HFF-Myc (cell line): ENCODE measurements around the gene TTLL1.
A peak's percentile ranks its signal among the peaks of the same experiment; 100 is the strongest.

Source experiments
- DNase-seq: peaks from one replicate; pipeline ENCODE4 v3.0.0-alpha.2; 2011; ENCODE audit warnings: low read depth; ENCODE audit errors: extremely low read depth
- H3K4me3 ChIP-seq: replicated peaks from 2 replicates; pipeline ENCODE4 v1.5.1; 2011; ENCODE audit warnings: low read depth, mild to moderate bottlenecking, control low read depth, low read length
- TF ChIP-seq, protein P1 (sequence below): IDR thresholded peaks from 2 replicates; pipeline ENCODE4 v1.5.1; 2012; ENCODE audit warnings: mild to moderate bottlenecking, low read depth, low read length, control low read depth; ENCODE audit errors: missing control alignments

TTLL1 gene

DNA sequence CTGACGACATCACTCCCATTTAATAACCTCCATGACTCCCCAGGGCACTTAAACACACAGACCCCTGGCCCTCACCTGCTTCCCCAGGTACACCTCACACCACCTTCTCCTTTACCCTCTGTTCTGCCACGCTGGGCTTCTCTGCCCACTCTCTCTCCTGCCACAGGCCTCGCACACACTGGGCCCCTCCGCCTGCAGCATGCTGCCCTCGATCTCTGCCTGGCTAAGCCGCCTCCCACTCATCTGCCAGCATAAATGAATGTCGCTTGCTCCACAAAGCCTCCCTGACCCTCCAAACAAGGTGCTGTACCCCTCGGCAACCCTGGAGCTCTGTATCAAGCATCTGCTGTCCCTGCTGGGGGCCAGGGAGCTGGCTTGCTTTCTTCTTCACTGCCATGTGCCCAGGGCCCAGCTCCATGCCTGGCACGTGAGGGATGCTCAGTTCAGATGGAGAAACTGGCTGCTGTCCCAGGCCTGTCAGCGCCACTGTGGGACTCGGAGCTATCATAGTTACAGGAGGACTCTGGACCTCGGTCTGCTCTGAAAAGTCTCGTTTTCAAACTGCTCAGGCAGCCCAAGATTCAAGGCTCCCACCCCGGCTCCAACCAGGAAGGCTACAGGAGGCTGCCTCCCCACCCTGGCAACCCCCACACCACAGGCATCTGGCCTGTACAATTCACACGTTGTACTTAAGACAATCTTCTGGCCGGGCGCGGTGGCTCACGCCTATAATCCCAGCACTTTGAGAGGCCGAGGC lies 11.9 kb downstream of the TTLL1 start:
- H3K4me3 ChIP-seq = no peak overlapping the region
- DNase-seq = no peak
- TF ChIP-seq, protein P1, sequence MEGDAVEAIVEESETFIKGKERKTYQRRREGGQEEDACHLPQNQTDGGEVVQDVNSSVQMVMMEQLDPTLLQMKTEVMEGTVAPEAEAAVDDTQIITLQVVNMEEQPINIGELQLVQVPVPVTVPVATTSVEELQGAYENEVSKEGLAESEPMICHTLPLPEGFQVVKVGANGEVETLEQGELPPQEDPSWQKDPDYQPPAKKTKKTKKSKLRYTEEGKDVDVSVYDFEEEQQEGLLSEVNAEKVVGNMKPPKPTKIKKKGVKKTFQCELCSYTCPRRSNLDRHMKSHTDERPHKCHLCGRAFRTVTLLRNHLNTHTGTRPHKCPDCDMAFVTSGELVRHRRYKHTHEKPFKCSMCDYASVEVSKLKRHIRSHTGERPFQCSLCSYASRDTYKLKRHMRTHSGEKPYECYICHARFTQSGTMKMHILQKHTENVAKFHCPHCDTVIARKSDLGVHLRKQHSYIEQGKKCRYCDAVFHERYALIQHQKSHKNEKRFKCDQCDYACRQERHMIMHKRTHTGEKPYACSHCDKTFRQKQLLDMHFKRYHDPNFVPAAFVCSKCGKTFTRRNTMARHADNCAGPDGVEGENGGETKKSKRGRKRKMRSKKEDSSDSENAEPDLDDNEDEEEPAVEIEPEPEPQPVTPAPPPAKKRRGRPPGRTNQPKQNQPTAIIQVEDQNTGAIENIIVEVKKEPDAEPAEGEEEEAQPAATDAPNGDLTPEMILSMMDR = no peak

DNA sequence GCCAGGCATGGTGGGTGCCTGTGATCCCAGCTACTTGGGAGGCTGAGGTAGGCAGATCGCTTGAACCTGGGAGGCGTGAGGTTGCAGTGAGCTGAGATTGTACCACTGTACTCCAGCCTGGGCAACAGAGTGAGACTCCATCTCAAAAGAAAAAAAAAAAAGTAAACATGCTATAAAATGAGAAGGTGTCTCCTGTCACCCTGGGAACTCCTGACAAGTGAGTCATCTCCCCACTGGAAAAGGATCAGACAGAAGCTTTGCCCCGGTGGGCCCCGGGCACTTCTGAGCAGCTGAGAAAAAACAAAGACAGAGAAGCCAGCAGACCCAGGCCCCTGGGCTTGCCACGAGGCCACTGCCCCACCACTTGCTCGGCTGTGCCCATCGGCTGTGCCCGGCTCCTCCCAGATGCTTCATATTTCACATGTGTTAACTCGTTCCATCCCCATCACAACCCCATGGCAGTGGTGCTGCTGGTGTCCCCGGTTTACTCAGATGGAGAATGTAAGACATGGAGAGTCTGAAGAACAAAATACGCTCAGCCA lies 22.3 kb downstream of the TTLL1 start:
- peak; percentile 50 for DNase-seq
- TF ChIP-seq, protein P1 = no peak
- no peak overlapping the region for H3K4me3 ChIP-seq

GRCh38 chr22:43066134-43066533 lies 23.1 kb downstream of the TTLL1 start:
- TF ChIP-seq, protein P1 = no peak
- no peak overlapping the region for H3K4me3 ChIP-seq
- DNase-seq = no peak

DNA sequence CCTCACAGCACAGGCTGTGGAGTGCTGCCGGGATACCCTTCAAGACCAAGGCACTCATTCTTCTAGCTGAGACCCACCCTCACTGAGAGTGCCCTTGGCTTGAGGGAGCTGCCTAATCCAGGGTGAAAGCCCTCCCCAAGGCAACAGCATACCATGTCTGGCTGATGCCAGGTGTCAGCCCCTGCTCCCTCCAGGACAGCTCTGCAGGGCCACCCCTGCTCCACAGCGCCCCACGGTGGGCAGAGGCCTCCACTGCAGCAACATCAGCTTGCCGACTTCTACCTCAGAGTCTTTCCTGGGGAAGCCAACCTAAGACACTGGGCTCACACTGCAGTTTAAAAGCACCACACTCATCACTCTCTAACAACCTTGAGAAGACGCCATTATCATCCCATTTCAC lies 29.0 kb downstream of the TTLL1 start:
- DNase-seq = no peak
- TF ChIP-seq, protein P1 = peak; percentile 76
- no peak overlapping the region for H3K4me3 ChIP-seq

GRCh38 chr22:43057641-43058040 lies 31.6 kb downstream of the TTLL1 start:
- no peak for DNase-seq
- no peak overlapping the region for H3K4me3 ChIP-seq
- TF ChIP-seq, protein P1 = no peak

DNA sequence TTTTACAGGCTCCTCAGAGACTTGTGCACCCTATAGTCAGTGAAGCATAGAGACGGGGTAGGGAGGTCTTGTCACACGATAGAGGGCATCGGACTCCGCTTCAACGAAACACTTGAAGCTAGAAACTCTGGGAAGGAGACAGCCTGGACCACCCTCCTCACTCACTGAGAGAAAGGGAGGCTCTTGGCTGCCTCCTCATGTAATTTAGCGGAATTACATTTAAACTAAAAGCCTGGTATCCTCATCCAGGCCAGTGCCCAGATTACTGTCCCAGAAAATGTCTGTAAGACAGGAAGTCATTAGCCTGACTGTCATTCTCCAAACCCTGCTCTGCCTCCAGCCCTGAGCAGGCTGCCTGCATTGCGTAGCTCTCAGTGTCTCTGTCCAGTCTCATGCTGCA lies 36.0 kb downstream of the TTLL1 start:
- no peak for DNase-seq
- no peak overlapping the region for H3K4me3 ChIP-seq
- TF ChIP-seq, protein P1 = peak; percentile 31
